Measurements from ENCODE around the gene MAP1LC3B.

Gene MAP1LC3B

GRCh38 chr16:87391950-87392820, at the start of gene MAP1LC3B:
TSS of gene MAP1LC3B (plus strand) at chr16:87392336. CDS start at chr16:87392428, 92 bp downstream.
- H3K4me3 ChIP-seq (ENCODE audit: low read depth, low read length): peak within 1 kb of the TSS; percentile 70

- no peak overlapping the region for H3K4me3 ChIP-seq (ENCODE audit: low read depth, low read length)
These were observed 49.6 kb upstream of the MAP1LC3B start for GRCh38 chr16:87342504-87342903.

- H3K4me3 ChIP-seq (ENCODE audit: low read depth, low read length): no peak overlapping the region
These were observed 49.0 kb upstream of the MAP1LC3B start for GRCh38 chr16:87342978-87343752.

- no peak overlapping the region for H3K4me3 ChIP-seq (ENCODE audit: low read depth, low read length)
These were observed 48.4 kb upstream of the MAP1LC3B start for GRCh38 chr16:87343753-87344050.

GRCh38 chr16:87344165-87344930, 47.8 kb upstream of the MAP1LC3B start:
- no peak overlapping the region for H3K4me3 ChIP-seq (ENCODE audit: low read depth, low read length)

- H3K4me3 ChIP-seq (ENCODE audit: low read depth, low read length): no peak overlapping the region
These were observed 47.1 kb upstream of the MAP1LC3B start for GRCh38 chr16:87344931-87345631.

GRCh38 chr16:87345726-87346424, 46.3 kb upstream of the MAP1LC3B start:
- no peak overlapping the region for H3K4me3 ChIP-seq (ENCODE audit: low read depth, low read length)

- no peak overlapping the region for H3K4me3 ChIP-seq (ENCODE audit: low read depth, low read length)
These were observed 45.5 kb upstream of the MAP1LC3B start for GRCh38 chr16:87346517-87347060.

- H3K4me3 ChIP-seq (ENCODE audit: low read depth, low read length): no peak overlapping the region
These were observed 44.1 kb upstream of the MAP1LC3B start for GRCh38 chr16:87347932-87348615.

GRCh38 chr16:87348616-87349157, 43.4 kb upstream of the MAP1LC3B start:
- H3K4me3 ChIP-seq (ENCODE audit: low read depth, low read length): no peak overlapping the region

- no peak overlapping the region for H3K4me3 ChIP-seq (ENCODE audit: low read depth, low read length)
These were observed 42.1 kb upstream of the MAP1LC3B start for GRCh38 chr16:87350031-87350430.

GRCh38 chr16:87350681-87351319, 41.3 kb upstream of the MAP1LC3B start:
- H3K4me3 ChIP-seq (ENCODE audit: low read depth, low read length): no peak overlapping the region

GRCh38 chr16:87351320-87351698, 40.8 kb upstream of the MAP1LC3B start:
- no peak overlapping the region for H3K4me3 ChIP-seq (ENCODE audit: low read depth, low read length)

- H3K4me3 ChIP-seq (ENCODE audit: low read depth, low read length): no peak overlapping the region
These were observed 39.3 kb upstream of the MAP1LC3B start for GRCh38 chr16:87352818-87353217.

GRCh38 chr16:87353613-87354012, 38.5 kb upstream of the MAP1LC3B start:
- no peak overlapping the region for H3K4me3 ChIP-seq (ENCODE audit: low read depth, low read length)

- no peak overlapping the region for H3K4me3 ChIP-seq (ENCODE audit: low read depth, low read length)
These were observed 35.7 kb upstream of the MAP1LC3B start for GRCh38 chr16:87356491-87356853.

GRCh38 chr16:87358250-87358649, 33.9 kb upstream of the MAP1LC3B start:
- no peak overlapping the region for H3K4me3 ChIP-seq (ENCODE audit: low read depth, low read length)

- no peak overlapping the region for H3K4me3 ChIP-seq (ENCODE audit: low read depth, low read length)
These were observed 33.4 kb upstream of the MAP1LC3B start for GRCh38 chr16:87358696-87359095.

GRCh38 chr16:87359121-87359520, 33.0 kb upstream of the MAP1LC3B start:
- H3K4me3 ChIP-seq (ENCODE audit: low read depth, low read length): no peak overlapping the region

Measured in iPS-11a (cell line).